ENCODE measurements around the gene KIF18B.

DNA sequence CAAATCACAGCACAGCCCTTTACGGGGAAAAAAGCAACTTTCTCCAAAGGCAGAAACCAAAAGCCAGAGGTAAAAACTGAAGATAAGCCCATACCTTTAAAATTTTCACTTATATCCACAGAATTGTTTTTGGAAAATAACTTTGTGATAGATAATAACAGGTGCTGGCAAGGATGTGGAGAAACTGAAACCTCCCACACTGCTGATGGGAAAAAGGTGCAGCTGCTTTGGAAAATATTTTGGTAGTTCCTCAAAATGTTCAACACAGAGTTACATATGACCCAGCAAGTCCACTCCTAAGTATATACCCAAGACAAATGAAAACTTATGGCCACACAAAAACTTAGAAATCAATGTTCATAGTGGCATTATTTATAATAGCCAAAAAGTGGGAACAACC is 60.6 kb downstream of the KIF18B start:
- TF ChIP-seq, protein P1, sequence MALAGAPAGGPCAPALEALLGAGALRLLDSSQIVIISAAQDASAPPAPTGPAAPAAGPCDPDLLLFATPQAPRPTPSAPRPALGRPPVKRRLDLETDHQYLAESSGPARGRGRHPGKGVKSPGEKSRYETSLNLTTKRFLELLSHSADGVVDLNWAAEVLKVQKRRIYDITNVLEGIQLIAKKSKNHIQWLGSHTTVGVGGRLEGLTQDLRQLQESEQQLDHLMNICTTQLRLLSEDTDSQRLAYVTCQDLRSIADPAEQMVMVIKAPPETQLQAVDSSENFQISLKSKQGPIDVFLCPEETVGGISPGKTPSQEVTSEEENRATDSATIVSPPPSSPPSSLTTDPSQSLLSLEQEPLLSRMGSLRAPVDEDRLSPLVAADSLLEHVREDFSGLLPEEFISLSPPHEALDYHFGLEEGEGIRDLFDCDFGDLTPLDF (CRISPR knock-in tag; IDR thresholded peaks at IDR 0.05), result no peak
- no peak for TF ChIP-seq ELF4 (CRISPR knock-in tag; IDR thresholded peaks at IDR 0.05; ENCODE audit: low read depth)
- no peak for TF ChIP-seq NFE2L1 (CRISPR knock-in tag; IDR thresholded peaks at IDR 0.05)
- no peak for TF ChIP-seq NFATC4 (CRISPR knock-in tag; IDR thresholded peaks at IDR 0.05)
- TF ChIP-seq, protein P2, sequence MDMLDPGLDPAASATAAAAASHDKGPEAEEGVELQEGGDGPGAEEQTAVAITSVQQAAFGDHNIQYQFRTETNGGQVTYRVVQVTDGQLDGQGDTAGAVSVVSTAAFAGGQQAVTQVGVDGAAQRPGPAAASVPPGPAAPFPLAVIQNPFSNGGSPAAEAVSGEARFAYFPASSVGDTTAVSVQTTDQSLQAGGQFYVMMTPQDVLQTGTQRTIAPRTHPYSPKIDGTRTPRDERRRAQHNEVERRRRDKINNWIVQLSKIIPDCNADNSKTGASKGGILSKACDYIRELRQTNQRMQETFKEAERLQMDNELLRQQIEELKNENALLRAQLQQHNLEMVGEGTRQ (CRISPR knock-in tag; IDR thresholded peaks at IDR 0.05), result no peak
- TF ChIP-seq, protein P3, sequence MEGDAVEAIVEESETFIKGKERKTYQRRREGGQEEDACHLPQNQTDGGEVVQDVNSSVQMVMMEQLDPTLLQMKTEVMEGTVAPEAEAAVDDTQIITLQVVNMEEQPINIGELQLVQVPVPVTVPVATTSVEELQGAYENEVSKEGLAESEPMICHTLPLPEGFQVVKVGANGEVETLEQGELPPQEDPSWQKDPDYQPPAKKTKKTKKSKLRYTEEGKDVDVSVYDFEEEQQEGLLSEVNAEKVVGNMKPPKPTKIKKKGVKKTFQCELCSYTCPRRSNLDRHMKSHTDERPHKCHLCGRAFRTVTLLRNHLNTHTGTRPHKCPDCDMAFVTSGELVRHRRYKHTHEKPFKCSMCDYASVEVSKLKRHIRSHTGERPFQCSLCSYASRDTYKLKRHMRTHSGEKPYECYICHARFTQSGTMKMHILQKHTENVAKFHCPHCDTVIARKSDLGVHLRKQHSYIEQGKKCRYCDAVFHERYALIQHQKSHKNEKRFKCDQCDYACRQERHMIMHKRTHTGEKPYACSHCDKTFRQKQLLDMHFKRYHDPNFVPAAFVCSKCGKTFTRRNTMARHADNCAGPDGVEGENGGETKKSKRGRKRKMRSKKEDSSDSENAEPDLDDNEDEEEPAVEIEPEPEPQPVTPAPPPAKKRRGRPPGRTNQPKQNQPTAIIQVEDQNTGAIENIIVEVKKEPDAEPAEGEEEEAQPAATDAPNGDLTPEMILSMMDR (IDR thresholded peaks at IDR 0.05), result no peak
